ENCODE measurements around the gene NBPF1. TPM values are rescaled to one million over a fixed set of nuclear protein-coding genes. Genes with fewer than 3 reads are reported as not detected.
A peak's percentile ranks its signal among the peaks of the same experiment; 100 is the strongest.
"Not testable (repeated sequence)": the region's sequence is repeated elsewhere in the genome, so short reads cannot be mapped to it uniquely, and the experiment has no call there.

Gene NBPF1
- total RNA-seq, 1 experiment from 2014 or later: 56.6 TPM

DNA sequence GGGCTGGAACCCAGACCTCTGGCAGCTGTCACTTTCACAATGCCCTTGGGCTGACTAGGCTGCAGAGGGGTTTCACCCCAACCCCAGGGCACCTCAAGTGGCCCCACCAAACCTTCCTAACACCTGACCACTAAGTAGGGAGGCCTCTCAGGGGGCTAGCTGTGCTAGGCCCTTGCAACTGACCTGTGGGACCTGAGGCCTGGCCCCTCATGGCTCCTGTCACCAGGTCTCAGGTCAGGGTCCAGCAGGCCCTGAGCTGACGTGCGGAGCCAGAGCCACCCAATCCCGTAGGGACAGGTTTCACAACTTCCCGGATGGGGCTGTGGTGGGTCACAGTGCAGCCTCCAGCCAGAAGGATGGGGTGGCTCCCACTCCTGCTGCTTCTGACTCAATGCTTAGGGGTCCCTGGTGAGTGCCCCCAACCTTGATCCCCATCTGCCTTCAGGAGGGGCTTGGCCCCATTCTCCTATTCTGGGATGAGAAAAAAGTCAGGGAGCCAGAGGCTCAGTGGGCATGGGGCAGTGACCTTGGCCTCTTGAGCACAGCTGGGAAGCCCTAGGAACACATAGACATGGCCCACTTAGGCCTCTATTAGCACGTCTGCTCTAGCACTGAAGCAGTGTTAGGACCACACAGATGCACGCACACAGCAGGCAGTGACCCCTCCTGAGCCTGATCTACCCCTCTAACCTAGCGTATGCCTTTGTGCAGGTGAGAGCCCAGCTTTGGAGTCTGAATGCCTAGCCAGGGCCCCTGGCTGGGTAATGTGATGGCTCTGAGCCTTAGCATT is 32.1 kb upstream of the NBPF1 start:
- Histone ChIP-seq H3K27ac (0 out of 2 replicates have a peak overlapping the region, but pooled peaks have one; percentile 11), H3K4me3 (peak overlapping the region; percentile 88; the same call in 1 of the 2 replicates), H3K4me1 (replicated peaks) (peaks cover 18% of the 10 kb centered on the region)
- H3K9me3 ChIP-seq (replicated peaks); H3K36me3 ChIP-seq; H3K27me3 ChIP-seq (replicated peaks): not testable (repeated sequence)
- peak in 1 of 2 experiments; percentile 55 for DNase-seq (ENCODE audit: low read depth in 1 of 2, low spot score in 2 of 2)

DNA sequence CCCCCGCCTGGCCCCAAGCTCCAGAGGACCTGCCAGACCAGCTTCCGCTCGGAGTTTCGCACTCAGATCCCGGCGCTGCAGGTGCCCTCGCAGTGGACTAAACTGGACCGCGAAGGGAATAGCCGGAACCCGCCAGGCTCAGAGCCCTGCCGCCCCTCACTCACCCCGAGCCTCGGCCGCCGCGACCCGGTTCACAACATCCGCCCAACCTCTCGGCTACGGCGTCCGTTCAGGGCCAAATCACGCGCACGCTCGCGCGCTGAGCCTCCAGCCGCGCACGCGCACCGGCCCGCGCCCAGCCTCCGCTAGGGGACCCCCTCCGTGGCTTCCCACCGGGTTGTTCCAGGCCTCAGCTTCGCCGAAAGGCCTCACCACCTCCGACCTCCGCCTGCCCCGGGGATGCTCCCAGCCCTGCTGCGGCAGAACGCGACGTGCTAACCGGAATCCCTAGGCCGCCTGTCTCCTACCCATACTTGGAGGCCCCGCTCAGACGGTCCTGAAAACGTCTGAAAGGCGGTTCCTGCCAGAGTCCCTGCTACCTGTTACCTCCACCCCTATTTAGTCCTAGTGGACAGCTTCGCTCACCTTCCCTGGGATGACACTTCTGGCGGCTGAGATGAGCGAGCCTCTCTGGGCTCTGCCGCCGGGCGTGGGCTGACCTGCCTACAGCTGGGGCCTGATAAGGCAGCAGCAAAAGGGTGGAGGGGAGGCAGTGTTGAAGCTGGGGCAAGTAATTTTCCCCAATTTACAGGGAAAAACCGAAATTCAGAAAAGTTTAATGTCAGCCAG is 31.3 kb upstream of the NBPF1 start:
- H3K4me3 ChIP-seq: peak overlapping the region; percentile 88
- not testable (repeated sequence) for H3K9me3 ChIP-seq (replicated peaks); H3K27me3 ChIP-seq (replicated peaks); H3K36me3 ChIP-seq
- DNase-seq (ENCODE audit: low read depth in 1 of 2, low spot score in 2 of 2): peak; percentile 99
- peaks cover 18% of the 10 kb centered on the region for H3K4me1 ChIP-seq (replicated peaks)
- H3K27ac ChIP-seq: peak overlapping the region; percentile 56

DNA sequence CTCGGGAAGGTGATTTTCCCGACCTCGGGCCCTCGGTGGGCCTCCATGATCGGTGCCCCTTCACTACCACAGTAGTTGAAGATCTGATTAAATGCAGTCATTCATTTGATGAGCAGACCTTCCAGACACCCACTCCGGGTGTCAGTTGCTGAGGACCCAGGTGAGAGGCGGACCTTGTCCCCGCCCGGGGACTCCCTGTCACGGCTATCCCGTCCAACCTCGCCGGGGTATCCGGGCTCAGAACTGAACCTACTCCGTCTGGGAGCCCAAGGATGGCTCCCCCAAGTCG is 30.8 kb upstream of the NBPF1 start:
- Histone ChIP-seq H3K9me3 (replicated peaks) (no peaks in the 10 kb centered on the region), H3K4me1 (replicated peaks) (peaks cover 18% of the 10 kb centered on the region), H3K27ac (peak overlapping the region; percentile 56), H3K4me3 (peak overlapping the region; percentile 88), H3K36me3 (peaks cover 3% of the 10 kb centered on the region), H3K27me3 (replicated peaks) (no peaks in the 10 kb centered on the region)
- no peak for DNase-seq (ENCODE audit: low read depth in 1 of 2, low spot score in 2 of 2)

DNA sequence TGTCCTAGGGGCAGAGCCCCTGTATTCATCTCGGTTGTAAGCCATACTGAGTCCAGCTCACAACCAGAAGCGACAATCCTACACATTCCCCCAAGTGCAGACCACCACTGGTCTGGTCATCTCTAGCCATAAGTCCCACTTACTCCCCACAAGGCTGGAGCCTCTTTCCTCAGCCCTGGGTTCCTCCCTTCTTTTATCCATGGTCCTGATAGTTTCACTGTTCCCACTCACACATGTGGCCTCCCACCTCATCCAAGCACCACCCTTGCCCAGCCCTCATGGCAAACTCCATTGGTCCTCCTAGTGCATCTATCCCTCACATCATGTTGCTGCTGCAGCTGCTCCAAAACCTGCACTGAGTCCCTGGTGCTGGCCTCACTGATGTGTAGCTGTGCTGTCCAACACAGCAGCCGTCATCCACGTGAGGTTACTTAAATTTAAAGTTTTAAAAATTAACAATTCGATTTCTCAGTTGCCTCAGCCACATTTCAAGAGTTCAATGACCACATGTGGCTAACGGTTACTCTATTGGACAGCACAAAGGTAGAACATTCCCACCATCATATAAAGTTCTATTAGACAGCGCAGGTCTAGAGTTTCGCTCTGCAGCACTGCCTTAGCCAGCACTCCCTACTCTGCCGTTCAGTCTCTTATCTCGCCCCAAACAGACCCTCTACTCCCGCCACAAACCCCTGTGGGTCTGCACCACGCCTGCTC is 30.3 kb upstream of the NBPF1 start:
- Histone ChIP-seq H3K4me3 (peak overlapping the region; percentile 88), H3K4me1 (replicated peaks) (peaks cover 18% of the 10 kb centered on the region)
- not testable (repeated sequence) for H3K27ac ChIP-seq; H3K27me3 ChIP-seq (replicated peaks); H3K36me3 ChIP-seq; H3K9me3 ChIP-seq (replicated peaks)
- DNase-seq (ENCODE audit: low read depth in 1 of 2, low spot score in 2 of 2): peak in 1 of 2 experiments; percentile 59

DNA sequence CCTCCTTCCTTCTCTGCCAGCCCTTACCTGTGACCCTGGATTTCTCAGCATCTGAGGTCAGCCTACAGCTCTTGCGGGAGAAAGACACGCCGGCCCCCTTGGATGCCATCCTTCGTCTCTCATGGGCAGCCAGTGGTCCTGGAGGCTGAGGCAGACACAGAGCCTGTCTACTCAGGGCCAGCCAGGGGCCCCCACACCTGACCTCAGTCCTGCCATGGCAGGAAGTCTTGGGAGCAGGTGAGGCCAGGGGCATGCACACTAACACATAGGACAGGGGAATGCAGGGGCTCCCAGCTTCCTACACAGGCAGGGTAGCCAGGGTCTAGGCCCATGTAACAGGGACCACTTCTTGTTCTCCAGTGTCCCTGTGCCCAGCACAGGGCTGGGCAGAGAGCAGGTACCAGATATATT is 29.6 kb upstream of the NBPF1 start:
- peak in 1 of 2 experiments; percentile 68 for DNase-seq (ENCODE audit: low read depth in 1 of 2, low spot score in 2 of 2)
- peaks cover 18% of the 10 kb centered on the region for H3K4me1 ChIP-seq (replicated peaks)
- H3K4me3 ChIP-seq: not testable (repeated sequence)

DNA sequence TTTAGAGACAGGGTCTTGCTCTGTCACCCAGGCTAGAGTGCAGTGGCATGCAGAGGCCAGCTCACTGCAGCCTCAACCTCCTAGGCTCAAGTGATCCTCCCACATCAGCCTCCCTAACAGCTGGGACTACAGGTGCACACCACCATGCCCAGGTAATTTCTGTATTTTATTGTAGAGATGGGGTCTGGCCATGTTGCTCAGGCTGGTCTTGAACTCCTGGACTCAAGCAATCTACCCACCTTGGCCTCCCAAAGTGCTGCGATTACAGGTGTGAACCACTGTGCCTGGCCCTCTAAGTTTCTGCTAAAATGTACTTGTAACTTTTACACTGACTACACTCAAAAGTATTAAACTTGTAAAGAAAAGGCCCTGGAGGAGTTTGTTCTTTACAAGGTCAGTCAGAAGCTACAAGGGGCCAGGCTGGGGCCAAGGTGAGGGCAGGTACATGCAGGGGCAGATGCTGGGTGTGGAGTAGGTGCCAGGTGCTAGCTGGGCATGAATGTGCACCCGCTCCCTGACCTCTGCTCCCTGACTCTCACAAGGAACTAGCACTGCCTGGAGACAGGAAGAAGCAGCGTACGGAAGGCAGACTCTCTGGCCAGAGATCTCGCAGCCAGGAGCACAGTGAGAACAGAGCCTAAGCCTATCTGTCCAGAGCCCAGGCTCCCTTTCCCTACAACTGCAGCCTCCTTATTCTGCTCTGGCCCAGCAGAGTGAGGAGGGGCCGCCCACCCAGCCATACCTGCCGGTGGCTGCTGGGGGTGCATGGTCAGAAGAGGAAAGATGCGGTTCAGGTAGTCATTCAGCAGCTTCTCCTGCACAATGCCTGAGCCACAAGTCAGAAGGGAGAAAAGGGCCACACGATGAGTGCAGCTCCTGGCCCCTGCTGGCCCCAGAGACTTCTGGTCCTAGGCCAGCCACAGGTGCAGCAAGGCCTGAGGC is 28.9 kb upstream of the NBPF1 start:
- H3K4me1 ChIP-seq (replicated peaks): peaks cover 18% of the 10 kb centered on the region
- not testable (repeated sequence) for H3K27ac ChIP-seq; H3K4me3 ChIP-seq; H3K27me3 ChIP-seq (replicated peaks); H3K36me3 ChIP-seq; H3K9me3 ChIP-seq (replicated peaks)
- DNase-seq (ENCODE audit: low read depth in 1 of 2, low spot score in 2 of 2): peak in 1 of 2 experiments; percentile 54

More for the DNA sequence above, 29.6 kb upstream of the NBPF1 start:
- not testable (repeated sequence) for H3K27ac ChIP-seq; H3K36me3 ChIP-seq; H3K27me3 ChIP-seq (replicated peaks); H3K9me3 ChIP-seq (replicated peaks)

DNA sequence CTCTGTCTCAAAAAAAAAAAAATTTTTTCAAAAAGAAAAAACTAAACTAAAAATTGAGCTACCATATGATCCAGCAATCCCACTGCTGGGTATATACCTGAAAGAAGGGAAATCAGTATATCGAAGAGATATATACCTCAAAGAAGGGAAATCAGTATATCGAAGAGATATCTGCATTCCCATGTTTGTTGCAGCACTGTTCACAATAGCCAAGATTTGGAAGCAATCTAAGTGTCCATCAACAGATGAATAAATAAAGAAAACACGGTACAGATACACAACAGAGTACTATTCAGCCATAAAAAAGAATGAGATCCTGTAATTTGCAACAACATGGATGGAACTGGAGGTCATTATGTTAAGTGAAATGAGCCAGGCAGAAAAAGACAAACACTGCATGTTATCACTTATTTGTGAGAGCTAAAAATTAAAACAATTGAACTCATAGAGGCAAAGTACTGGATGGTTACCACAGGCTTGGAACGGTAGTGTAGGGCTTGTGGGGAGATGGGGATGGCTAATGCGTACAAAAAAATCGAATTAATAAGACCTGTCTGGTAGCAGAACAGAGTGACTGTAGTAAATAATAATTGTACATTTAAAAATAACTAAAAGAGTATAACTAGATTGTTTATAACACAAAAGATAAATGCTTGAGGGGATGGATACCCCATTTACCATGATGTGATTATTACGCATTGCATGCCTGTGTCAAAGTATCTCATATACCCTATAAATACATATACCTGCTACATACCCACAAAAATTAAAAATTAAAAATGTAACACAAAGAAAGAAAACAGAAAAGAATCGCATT is 28.0 kb upstream of the NBPF1 start:
- not testable (repeated sequence) for H3K27ac ChIP-seq; H3K36me3 ChIP-seq; H3K27me3 ChIP-seq (replicated peaks); H3K9me3 ChIP-seq (replicated peaks); H3K4me3 ChIP-seq
- peak in 1 of 2 experiments; percentile 37 for DNase-seq (ENCODE audit: low read depth in 1 of 2, low spot score in 2 of 2)
- peaks cover 18% of the 10 kb centered on the region for H3K4me1 ChIP-seq (replicated peaks)

DNA sequence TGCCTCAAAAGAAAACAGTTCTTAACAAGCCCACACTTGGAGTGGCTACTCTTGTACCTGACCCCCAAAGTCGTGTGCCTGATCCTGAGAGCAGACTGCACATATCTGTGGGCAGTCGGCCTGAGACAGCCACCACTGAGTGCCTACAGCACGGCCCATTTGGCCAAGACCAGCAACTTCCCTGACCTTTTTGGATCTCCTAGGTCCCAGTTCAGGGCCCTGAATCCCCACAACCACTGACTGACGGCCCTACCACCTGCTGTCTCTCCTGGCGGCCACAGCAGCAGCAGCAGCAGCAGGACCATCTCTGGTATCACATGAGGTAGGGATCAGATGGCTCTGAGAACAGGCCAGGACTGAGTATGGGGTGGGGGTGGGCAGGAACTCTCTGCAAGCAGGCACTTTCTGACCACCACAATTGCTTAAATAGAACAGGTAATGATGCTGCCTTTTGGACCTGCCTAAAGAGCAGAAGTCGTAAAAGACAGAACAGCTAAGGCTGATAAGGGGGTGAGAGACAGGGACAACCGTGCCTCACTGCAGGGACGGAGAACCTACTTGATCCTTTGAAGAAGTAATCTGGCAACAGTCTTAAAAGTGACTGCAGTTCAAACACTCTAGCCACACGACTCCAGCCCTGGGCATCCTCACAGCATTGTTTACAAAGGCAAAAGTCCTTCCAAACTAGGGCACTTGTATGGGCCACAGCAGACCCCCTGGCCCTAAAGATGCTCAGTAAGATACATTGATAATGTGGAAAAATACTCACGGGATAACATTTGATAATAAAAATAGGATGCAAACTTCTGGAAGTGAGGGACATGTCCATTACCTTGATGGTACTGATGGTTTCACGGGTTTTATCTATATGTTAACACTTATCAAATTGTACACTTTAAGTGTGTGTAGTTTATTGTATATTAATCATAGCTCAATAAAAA is 26.0 kb upstream of the NBPF1 start:
- not testable (repeated sequence) for H3K27ac ChIP-seq; H3K9me3 ChIP-seq (replicated peaks); H3K4me1 ChIP-seq (replicated peaks); H3K27me3 ChIP-seq (replicated peaks); H3K36me3 ChIP-seq; H3K4me3 ChIP-seq
- peak in 1 of 2 experiments; percentile 53 for DNase-seq (ENCODE audit: low read depth in 1 of 2, low spot score in 2 of 2)

DNA sequence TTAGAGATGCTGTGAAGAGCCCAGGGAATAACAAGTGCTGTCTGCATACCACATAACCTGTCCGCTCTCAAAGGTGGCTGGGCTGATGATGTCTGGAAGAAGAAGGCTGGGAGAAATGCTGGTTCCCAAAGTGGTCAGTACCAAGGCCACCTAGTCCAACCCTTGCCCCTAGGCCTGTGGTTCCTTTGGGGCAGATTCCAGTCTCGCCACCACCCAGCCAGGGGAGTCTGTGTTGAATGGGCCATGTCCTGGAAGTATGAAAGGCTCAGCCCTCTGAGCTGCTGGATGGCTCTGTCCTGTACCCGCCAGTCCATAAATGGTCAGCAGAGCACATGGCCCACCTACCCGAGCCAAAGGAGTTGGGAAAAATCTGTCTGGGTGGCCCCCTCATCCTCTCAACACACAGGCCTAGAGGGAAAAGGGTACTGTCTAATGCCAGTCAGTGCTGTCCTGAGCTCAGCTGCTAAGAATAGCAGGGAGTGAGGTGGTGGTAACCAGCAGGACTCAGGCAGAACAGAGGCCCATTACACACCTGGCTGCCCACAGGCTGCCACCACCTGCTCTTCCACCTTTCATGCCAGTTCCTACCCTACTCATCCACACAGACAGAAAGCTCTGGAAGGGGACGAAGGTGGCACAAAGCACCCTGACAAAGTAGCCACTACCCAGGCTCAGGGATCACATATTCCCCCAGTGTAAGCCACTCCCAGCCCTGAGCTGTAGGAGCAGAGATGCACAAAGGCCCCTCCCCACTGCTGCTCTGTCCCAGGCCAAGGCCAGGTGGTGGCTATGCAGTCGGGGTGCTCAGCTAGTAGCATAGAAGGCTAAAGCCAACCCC is 24.8 kb upstream of the NBPF1 start:
- H3K4me1 ChIP-seq (replicated peaks): not testable (repeated sequence)
- DNase-seq (ENCODE audit: low read depth in 1 of 2, low spot score in 2 of 2): peak in 1 of 2 experiments; percentile 53

DNA sequence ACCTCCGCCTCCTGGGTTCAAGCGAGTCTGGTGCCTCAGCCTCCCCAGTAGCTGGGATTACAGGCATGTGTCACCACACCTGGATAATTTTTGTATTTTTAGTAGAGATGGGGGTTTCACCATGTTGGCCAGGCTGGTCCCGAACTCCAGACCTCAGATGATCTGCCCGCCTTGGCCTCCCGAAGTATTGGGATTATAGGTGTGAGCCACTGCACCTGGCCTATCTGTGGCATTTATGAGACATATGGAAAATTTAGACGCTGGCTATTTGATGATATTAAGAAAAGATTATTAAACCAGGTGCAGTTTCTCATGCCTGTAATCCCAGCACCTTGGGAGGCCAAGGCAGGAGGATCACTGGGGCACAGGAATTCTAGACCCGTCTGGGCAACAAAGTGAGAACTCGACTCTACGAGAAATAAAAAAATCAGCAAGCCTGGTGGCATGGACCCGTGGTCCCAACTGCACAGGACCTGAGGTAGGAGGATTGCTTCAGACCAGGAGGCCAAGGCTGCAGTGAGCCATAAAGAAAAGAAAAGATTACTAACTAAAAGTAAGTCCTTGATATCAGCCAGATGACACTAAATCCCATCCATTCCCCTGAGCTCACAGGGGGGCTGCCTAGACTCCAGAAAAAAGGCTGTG is 23.3 kb upstream of the NBPF1 start:
- DNase-seq (ENCODE audit: low read depth in 1 of 2, low spot score in 2 of 2): peak in 1 of 2 experiments; percentile 59
- not testable (repeated sequence) for H3K27ac ChIP-seq; H3K9me3 ChIP-seq (replicated peaks); H3K27me3 ChIP-seq (replicated peaks); H3K4me3 ChIP-seq; H3K4me1 ChIP-seq (replicated peaks)
- peaks cover 18% of the 10 kb centered on the region for H3K36me3 ChIP-seq

More for the DNA sequence above, 24.8 kb upstream of the NBPF1 start:
- not testable (repeated sequence) for H3K9me3 ChIP-seq (replicated peaks); H3K27ac ChIP-seq; H3K27me3 ChIP-seq (replicated peaks); H3K36me3 ChIP-seq; H3K4me3 ChIP-seq

DNA sequence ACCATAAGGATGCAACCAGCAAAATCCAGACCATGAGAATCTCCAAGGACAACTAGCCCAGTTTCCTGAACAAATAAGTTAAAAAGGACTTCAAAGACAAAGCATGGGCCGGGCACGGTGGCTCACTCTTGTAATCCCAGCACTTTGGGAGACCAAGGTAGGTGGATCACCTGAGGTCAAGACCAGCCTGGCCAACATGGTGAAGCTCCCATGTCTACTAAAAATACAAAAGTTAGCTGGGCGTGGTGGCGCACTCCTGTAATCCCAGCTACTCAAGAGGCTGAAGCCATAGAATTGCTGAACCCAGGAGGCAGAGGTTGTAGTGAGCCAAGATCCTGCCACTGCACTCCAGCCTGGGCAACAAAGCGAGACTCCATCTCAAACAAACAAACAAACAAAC is 22.6 kb upstream of the NBPF1 start:
- H3K4me1 ChIP-seq (replicated peaks); H3K27me3 ChIP-seq (replicated peaks); H3K27ac ChIP-seq; H3K4me3 ChIP-seq; H3K9me3 ChIP-seq (replicated peaks): not testable (repeated sequence)
- DNase-seq (ENCODE audit: low read depth in 1 of 2, low spot score in 2 of 2): peak in 1 of 2 experiments; percentile 55
- H3K36me3 ChIP-seq: peaks cover 23% of the 10 kb centered on the region

Data from SJSA1 (cell line).